LNCaP clone FGC (cell line): ENCODE measurements around the gene PCDH19.

Source experiments
- DNase-seq: peaks from one replicate; pipeline ENCODE4 v3.0.0-alpha.2; 2011; ENCODE audit warnings: low read depth
- H3K4me3 ChIP-seq: 2 replicates; pipeline ENCODE4 v1.5.1; 2011; ENCODE audit warnings: mild to moderate bottlenecking, low read depth, low read length, control low read depth
- TF ChIP-seq, protein P1 (sequence below): IDR thresholded peaks from 2 replicates; pipeline ENCODE4 v1.5.1; 2012; ENCODE audit warnings: mild to moderate bottlenecking; ENCODE audit not compliant: control insufficient read depth, insufficient read depth; ENCODE audit errors: extremely low read depth

Gene PCDH19

DNA sequence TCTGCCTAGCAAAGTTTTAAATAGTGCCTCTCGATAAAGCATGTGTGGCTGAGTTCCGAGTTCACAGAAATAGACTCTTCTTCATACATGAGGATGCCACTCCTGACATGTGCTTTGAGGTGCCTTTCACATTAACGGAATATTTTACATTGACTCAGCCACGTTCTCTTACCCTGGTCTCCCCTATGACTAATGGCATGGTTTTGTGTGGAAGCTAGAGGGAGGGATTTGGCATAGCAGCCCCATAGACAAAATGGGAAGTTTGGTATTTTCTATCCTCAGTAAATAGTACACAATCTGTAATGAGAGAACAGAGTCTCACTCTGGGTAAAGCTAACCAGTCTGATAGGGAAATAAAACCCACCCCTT is 68.9 kb downstream of the PCDH19 start:
- TF ChIP-seq, protein P1, sequence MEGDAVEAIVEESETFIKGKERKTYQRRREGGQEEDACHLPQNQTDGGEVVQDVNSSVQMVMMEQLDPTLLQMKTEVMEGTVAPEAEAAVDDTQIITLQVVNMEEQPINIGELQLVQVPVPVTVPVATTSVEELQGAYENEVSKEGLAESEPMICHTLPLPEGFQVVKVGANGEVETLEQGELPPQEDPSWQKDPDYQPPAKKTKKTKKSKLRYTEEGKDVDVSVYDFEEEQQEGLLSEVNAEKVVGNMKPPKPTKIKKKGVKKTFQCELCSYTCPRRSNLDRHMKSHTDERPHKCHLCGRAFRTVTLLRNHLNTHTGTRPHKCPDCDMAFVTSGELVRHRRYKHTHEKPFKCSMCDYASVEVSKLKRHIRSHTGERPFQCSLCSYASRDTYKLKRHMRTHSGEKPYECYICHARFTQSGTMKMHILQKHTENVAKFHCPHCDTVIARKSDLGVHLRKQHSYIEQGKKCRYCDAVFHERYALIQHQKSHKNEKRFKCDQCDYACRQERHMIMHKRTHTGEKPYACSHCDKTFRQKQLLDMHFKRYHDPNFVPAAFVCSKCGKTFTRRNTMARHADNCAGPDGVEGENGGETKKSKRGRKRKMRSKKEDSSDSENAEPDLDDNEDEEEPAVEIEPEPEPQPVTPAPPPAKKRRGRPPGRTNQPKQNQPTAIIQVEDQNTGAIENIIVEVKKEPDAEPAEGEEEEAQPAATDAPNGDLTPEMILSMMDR, result no peak
- no peak for DNase-seq
- H3K4me3 ChIP-seq, result no peak overlapping the region

DNA sequence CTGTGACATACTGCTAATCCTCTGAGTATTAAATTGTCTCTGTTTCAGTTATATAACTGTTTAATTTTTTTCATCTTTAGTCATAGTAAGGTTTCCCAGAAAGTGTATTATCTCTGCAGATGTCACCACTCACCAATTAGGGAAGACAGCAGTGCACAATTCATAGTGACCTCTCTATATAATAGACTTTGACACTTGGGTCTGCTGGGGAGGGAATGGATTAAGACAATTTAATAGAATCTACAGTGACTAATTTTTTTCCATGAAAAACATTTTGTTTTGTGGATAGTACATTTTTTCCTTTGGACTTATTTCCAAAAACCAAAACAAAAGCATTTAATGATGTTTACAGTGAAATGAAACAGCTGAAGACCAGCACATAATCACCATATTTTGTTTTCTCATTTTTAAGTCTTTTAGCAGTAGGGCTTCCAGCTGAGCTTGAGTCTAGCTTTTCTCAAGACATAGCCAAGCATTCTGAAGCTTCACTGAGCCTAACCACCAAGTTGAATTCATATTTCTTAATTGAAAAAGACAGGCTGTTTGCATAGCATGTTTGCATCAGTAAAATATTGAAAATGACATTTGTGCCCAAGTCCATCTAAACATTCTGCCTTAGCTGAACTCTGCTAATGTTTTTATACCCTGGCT is 69.5 kb downstream of the PCDH19 start:
- DNase-seq, result no peak
- H3K4me3 ChIP-seq, result no peak overlapping the region
- TF ChIP-seq, protein P1, result no peak

DNA sequence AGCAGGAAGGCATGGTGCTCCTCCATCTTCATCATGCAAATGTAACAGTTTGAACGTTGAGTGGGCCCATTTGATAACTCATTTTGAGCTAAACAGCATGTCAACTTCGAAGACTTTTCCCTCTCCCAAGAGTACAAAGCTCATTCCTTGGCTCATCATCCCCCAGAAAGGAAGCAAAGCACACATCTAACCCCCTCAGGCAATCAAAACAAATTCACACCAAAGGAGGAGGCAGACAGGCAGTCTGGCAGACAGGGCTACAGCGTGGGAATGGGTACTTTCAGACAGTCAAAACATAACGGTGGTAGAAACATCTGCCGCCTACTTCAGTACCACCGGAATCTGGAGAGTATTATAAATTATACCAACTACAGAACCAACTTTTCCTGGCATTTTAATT is 81.7 kb downstream of the PCDH19 start:
- no peak for DNase-seq
- TF ChIP-seq, protein P1, result no peak
- H3K4me3 ChIP-seq, result no peak overlapping the region

DNA sequence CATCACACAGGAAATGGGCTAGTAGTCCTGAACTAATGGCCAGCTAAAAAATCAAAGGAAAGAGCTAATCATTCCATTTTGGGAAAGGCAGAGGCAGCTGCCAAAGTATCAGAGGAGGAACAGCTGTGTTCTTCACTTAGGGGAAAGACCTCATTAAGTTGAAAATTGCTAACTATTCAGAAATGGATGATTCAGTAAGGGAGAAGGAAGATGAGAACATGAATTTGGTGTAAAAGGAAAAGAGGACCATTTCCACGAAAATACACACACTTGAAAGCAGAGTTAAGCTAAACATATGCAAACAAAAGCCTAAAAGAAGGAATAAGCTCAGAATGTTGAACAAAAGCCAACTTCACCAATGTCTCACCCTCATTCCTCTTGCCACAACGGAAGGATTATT is 90.4 kb downstream of the PCDH19 start:
- TF ChIP-seq, protein P1, result no peak
- DNase-seq, result no peak
- H3K4me3 ChIP-seq, result no peak overlapping the region

DNA sequence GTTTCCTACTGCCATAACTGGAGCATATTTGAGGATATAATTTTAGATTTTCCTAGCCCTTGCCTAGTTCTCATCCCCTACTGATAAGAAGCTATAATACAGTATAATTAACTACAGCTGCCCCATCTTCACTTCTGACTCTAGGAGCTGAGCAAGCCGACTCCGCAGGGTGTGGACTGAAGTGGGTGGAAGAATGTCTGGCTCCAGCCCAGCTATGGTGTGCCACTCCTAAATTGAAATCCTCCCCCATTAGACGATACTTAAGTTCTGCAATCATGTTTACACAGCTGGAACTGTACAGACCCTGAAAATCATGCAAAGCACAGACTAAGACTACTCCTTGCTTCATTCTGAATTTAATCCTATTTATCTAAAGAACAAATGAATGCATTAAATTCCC is 93.1 kb downstream of the PCDH19 start:
- no peak overlapping the region for H3K4me3 ChIP-seq
- TF ChIP-seq, protein P1, result no peak
- DNase-seq, result no peak

DNA sequence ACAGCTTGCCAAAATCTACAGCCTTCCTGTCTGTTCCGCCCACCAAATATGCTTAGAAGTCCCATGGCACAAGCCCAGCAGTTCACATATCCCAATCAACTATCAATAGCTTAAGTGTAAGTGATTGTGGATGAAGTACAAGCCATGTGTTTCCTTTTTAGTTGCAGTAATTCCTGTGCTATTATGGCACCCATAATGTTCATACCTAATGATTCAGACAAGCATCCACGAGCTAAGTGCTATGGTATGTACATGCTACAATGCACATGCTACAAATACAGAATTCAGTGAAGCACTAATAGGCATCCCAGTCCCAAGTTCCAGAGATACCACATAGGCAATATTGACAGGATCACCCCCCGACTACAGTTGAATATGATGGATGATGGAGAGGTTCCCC is 94.5 kb downstream of the PCDH19 start:
- no peak for DNase-seq
- TF ChIP-seq, protein P1, result no peak
- no peak overlapping the region for H3K4me3 ChIP-seq

DNA sequence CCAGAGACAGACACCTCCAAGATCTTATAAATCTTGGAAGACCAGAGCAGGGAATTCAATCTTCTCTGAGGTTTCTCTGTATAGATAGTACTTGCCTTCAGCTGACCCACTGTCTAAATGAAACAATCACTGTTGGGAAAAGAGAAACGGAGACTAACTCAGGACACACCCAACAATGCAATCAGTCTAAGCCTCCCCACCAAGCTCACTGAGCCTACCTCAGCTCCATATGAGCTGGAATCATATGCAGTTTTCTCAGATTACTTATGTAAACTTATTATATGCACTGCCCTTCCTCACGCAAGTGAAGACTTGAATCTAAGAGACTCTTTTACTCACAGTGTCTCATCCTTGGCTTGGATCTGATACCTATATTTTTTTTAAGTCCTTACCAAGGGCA is 110.5 kb downstream of the PCDH19 start:
- DNase-seq, result no peak
- H3K4me3 ChIP-seq, result no peak overlapping the region
- TF ChIP-seq, protein P1, result no peak
